Measurements from ENCODE around the gene HOXA2.

The HOXA2 gene

DNA sequence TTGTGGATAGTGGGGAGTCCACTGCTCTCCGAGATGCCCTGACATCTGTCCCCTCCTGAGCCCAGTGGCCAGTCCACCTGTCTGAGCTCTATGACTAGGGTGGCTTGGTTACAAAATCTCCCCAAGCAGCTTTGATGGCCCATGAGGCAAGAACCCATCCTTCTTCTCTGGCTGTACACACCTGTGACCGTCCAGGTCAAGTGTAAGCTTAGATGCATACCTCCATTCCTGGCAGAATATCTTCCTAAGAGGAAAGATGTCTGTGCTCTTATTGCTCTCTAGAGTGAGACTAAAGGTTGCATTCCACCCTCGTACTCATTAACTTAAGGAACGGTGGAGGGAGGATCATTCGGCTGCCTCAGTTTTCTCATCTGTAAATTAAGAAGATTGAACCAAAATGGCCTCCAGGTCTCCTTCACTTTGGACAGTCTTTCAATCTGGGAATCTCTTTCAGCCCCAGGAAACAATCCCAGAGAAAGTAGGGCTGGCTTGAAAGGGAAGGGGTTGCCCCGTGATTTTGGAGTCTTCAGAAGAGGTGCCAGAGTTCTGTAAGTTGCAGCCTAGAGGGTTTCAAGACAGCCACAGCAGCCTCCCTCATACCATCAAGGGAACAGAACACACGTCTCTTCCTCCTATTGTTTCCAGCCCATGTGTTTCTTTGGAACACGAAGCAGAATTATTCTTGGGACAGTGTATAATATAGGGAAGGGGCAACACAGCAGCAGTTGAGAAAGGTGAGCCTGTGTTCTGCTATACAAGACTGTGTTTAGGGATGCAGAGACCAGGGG lies 22.6 kb upstream of the HOXA2 start:
- DNase-seq = no peak

DNA sequence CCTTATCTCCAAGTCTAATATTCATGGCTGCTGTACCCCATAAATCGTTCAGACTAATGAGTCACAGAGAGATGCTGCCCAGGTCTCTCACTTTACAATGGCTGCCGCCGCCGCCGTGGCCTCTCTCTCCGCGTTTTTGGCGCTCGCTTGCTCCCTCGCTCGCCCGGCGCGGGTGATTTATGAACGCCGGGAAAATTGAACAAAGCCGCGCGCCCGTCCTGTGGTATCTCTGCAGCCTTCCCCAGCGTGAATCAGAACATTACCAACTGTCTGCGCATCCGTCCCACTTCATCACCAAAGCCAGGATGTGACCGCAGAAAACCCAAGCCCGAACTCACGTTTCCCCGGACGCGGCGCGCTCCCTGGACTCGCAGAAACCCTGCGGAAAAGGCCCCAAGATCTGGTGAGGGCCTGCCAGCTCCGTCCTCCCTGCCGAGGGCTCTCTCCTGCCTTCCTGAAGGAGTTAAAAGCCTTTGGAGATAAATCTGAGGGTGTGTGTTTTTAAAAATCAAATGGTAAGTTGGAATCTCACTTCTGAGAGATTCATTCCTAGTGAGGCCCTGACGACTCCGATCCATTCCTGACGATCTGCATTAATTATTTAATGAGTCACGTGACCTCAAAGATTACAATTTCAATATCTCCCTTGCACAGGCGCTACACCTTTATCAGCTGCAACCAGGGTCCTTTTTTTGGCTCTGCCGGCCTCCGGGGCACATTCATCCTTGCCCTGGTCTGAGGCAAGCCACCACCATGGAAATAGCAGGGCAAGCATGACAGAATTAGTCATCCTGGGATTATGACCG lies 21.8 kb upstream of the HOXA2 start:
- DNase-seq = peak; percentile 94

- DNase-seq = no peak
Observed at GRCh38 chr7:27123477-27124053, 21.1 kb upstream of the HOXA2 start.

DNA sequence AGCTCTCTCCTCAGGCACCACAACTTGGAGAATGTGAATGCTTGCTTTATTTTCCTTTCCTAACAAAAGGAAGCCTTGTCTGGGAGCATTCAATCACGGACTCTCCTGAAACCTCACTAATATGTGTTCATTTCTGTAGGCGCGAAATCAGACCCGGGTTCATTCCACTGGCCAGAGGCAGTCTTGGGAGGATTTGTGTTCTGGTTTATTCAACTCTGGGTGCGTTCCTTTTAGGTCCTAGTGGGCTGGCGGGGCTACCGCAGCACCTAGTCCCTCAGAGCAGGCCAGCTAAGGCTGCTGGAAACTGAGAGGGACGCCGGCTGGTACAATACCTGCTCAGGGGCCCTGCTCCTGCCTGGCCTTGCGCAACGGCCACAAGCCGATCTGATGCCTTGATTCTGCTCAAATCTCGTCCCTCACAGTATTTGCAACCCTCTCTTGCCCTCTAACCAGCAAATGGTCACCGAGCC lies 20.6 kb upstream of the HOXA2 start:
- no peak for DNase-seq

DNA sequence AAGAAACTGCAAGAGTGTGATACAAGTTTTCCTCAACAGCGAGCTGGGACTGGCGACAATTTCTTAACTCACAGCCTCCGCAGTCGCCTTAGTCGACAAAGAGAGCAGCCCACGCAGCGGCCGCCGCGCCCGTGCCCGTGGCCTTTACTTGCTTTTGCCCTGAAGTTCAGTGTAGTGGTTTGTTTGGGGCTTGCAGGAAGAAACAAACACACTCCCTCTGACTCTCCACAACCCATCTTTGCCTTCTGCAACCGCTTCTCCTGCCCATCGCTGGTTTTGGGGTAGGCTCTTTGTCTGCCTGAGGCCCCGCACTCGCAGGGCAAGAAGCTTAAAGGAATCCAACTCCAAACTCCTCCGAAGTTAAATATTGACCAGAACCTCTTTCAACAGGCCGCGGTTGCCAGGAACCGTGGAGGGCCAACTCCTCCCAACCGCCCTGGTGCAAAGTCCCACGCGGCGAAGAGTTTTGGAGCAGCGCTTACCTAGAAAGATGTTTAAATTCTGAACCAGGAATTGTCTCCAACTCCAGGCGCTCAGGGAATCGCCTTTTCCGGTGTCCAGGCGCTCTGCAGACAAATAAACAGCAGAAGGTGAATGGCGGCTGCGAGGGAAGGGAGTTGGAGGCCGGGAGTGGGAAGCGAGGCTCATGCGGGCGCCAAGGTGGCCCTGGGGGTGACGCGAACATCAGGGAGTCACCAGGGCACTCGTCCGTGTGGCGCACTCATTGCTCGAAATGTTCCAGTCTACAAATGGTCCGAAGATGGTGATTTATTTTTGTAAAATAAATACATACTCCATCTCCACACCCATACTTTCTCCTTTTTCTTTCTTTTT lies 19.8 kb upstream of the HOXA2 start:
- no peak for DNase-seq

GRCh38 chr7:27121684-27122076 lies 19.2 kb upstream of the HOXA2 start:
- no peak for DNase-seq

GRCh38 chr7:27119412-27119911 lies 17.0 kb upstream of the HOXA2 start:
- DNase-seq = no peak

DNA sequence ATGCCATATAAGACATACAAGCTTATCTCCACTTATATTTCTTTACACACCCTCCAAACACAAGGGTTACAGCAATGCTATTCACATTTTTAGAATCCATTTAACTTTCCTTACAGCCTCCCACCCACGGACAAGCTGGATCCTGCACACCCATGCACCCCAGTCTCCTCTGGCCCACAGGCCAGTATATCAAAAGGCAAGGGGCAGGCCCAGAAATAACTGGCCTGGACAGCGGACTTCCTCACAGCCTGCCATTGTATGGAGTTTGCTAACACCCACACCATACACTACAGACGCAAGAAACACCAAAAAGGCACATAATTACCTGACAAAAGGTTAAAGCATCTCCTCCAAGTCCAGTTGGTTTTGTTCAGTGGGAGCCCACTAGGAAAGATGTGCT lies 16.1 kb upstream of the HOXA2 start:
- DNase-seq = no peak

- no peak for DNase-seq
Observed at GRCh38 chr7:27117887-27118491, 15.5 kb upstream of the HOXA2 start.

- DNase-seq = no peak
Observed at GRCh38 chr7:27116962-27117886, 14.7 kb upstream of the HOXA2 start.

DNA sequence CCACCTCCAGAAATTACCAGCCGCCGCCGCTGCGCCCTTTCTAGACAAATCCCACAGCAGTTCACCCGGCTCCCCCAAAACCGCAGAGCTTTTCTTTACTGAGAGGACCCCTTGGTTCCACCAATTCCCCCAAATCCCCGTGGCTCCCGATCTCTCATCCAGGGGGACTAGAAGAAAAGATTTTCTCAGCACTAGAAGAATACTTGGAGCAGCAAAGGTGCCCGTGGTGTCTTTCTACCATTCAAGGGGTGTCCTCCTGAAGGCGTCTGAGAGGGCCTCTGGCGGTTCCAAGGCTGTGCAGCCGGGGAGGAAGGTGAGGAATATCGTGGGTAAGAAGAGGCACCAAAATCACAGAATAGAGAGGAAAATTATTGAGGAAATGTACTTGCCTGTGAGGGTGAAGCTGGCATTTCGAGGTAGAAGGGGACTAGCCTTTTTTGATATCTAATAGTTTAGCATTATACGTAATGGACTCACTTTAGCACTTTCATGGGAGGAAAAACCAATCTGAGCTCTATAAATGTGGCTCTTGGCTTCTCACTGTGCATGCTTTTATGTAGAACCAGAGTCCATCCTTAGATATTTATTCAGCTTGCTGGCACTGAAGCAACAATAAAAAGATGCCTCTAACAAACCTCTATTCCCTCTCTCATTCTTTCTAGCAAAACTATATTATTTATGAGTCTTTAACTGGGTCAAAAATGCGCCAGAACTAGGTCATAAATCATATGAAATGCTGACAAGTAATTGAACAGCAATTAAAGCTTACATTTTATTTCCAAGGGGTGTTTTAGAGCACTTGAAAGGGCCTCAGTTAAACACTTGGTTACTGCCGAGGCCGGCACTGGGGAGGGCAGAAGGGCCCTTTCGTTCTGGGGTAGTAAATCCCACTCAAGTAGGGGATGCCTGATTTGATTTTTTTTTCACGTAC lies 13.8 kb upstream of the HOXA2 start:
- no peak for DNase-seq

- peak; percentile 95 for DNase-seq
Observed at GRCh38 chr7:27115221-27116026, 12.9 kb upstream of the HOXA2 start.

DNA sequence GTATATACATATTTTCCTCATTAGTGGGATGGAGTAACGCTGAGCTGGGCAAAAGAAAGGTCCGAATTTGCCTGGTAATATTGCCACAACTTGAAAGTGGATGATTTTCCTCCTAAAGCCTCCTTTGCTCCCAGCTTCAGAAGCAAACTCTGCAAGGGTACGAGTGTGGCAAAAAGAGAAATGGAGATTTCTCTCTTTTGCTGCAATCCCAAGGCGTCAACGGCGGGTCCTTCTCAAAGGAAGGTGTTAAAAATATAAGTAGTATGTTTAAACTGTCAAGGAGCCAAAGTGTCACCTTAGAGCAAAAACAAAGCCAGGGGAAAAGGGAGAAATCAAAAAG lies 12.4 kb upstream of the HOXA2 start:
- no peak for DNase-seq

DNA sequence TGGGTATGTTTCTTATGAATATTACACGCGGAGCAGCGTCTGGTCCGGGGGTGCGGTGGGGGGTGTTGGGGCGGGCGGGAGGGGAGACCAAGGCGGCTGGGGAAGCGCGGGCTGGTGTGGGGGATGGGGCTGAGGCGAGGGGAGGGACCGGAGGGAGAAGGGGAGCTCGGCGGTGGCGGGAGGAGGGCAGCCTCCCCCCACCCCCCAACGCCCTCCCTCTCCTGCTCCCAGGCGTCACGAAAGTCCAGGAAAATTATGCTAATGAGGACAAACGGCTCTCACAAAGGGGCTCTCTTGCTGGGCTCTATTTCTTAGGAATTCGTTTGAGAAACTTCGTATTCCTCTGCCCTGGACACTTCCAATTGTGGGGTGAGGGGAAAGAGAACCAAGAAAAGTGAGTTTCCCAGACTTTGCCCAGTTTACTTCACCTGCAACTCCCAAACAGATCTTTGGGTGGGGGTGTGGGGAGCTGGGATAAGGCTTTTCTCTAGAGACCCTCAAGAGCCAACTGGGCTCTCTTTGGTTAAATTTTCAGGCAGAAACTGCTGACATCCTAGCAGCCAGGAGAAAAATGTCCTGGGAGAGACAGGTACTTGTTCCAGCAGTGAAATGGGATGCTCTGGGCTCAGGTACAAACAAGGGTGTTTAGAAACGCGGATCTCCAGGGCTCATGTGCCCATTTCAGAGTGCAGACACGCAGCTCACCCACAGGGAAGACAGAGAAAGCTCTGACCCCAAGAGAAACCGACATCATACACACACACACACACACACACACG lies 11.7 kb upstream of the HOXA2 start:
- no peak for DNase-seq

GRCh38 chr7:27112955-27113949 lies 10.8 kb upstream of the HOXA2 start:
- no peak for DNase-seq

GRCh38 chr7:27112361-27112760 lies 9.9 kb upstream of the HOXA2 start:
- no peak for DNase-seq

DNA sequence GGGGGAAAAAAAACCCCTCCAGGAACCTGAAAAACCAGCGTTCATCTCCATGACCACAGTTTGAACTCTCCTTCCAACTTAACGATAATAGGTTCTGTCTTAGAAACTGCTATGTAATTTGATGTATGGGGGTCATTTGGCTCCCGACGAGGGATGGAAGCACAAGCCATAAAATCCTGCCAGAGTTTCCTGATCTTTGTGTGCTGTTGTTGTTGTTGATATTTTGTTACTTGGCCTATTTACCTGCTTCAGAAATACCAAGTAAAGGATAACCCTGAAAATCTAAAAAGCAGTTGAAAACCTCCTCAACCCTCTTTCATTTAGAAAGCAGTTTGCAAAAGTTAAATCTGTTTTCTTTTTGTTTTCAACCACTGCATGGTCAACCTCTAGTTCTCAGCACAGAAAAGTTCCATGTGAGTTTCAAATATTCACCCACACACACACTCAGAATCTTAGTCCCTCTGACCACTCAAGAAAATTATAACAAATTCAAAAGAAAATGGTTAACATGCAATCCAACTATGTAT lies 9.3 kb upstream of the HOXA2 start:
- no peak for DNase-seq

Measured in kidney glomerular epithelial cell (primary cell).